ENCODE data around the gene SPATS2L.

DNA sequence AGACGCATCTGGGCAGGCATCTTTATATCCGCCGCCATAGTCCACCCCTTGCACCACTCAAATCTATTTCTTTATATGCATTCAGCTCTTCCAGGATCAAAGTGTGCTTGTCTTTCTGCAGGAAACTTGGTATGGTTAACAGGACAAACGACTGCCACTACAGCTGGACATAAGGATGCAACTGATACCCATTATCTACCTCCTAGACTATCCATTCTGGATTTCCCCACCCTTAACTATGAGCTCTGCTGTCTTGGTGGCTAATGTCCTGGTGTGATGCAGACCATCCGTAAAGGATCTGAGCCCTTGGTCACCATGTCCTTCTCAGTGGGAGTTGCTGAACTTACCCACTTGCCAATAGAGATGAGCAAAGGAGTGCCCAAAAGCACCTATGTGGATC is 40.1 kb upstream of the SPATS2L start:
- TF ChIP-seq, protein P1, sequence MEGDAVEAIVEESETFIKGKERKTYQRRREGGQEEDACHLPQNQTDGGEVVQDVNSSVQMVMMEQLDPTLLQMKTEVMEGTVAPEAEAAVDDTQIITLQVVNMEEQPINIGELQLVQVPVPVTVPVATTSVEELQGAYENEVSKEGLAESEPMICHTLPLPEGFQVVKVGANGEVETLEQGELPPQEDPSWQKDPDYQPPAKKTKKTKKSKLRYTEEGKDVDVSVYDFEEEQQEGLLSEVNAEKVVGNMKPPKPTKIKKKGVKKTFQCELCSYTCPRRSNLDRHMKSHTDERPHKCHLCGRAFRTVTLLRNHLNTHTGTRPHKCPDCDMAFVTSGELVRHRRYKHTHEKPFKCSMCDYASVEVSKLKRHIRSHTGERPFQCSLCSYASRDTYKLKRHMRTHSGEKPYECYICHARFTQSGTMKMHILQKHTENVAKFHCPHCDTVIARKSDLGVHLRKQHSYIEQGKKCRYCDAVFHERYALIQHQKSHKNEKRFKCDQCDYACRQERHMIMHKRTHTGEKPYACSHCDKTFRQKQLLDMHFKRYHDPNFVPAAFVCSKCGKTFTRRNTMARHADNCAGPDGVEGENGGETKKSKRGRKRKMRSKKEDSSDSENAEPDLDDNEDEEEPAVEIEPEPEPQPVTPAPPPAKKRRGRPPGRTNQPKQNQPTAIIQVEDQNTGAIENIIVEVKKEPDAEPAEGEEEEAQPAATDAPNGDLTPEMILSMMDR (IDR thresholded peaks at IDR 0.05) = no peak
- no peak for TF ChIP-seq EZH2 (IDR thresholded peaks at IDR 0.05; ENCODE audit: borderline replicate concordance, insufficient read depth, low read depth, low read length, poor library complexity, severe bottlenecking)
